ENCODE results near the gene HES3. TPM values are rescaled to one million over a fixed set of nuclear protein-coding genes. Genes with fewer than 3 reads are reported as not detected.

The HES3 gene
- total and polyA plus RNA-seq, 2 experiments from 2014 or later: not detected

DNA sequence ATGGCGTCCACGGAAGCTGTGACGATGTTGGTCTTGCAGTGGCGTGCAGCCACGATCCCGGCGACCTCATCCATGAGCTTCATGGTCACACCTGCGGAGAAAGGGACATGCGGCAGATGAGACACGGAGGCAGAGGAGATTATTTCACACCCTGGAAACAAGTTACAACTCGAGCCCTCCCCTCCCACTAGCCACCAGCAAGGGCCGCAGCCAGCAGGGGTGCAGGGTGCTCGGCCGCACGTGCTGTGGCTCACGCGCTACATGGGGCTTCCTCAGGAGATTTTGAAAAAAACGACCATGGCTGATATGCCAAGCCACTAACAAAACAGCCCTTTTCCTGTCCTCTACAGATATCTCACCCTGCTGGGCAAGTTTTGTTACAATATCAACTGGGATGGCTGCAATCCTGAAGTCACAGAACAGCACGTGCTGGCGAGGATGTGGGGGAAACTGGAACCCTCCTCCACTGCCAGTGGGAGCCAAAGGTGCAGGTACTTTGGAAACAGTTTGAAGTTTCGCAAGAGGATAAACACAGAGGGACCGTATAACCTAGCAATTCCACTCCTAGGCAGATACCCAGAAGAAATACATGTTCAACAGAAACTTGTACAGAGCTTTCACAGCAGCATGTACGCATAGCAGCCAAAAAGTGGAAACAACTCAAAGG is 51.0 kb downstream of the HES3 start:
- TF ChIP-seq, protein P1, sequence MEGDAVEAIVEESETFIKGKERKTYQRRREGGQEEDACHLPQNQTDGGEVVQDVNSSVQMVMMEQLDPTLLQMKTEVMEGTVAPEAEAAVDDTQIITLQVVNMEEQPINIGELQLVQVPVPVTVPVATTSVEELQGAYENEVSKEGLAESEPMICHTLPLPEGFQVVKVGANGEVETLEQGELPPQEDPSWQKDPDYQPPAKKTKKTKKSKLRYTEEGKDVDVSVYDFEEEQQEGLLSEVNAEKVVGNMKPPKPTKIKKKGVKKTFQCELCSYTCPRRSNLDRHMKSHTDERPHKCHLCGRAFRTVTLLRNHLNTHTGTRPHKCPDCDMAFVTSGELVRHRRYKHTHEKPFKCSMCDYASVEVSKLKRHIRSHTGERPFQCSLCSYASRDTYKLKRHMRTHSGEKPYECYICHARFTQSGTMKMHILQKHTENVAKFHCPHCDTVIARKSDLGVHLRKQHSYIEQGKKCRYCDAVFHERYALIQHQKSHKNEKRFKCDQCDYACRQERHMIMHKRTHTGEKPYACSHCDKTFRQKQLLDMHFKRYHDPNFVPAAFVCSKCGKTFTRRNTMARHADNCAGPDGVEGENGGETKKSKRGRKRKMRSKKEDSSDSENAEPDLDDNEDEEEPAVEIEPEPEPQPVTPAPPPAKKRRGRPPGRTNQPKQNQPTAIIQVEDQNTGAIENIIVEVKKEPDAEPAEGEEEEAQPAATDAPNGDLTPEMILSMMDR (IDR thresholded peaks at IDR 0.05; ENCODE audit: low read depth, low read length): no peak
- peaks cover 4% of the 10 kb centered on the region for H3K4me1 ChIP-seq (ENCODE audit: low read depth)
- no peak for DNase-seq (ENCODE audit: low read depth in 1 of 2, low spot score in 1 of 2)

More for the DNA sequence above, 51.0 kb downstream of the HES3 start:
- no peaks in the 10 kb centered on the region for H3K36me3 ChIP-seq
- no peaks in the 10 kb centered on the region for H3K9me3 ChIP-seq (ENCODE audit: low read depth)
- H3K27me3 ChIP-seq: no peaks in the 10 kb centered on the region
- no peak overlapping the region for H3K27ac ChIP-seq
- H3K4me3 ChIP-seq: no peak overlapping the region

Other genes with a start within 250 kb of the HES3 start
- 5.1 and 10.8 TPM in 2 replicates for gene KCNAB2, start 198.3 kb upstream of the HES3 start, total RNA-seq
- gene KCNAB2, start 198.3 kb upstream of the HES3 start, polyA plus RNA-seq: 5.5 and 8.7 TPM in 2 replicates
- 0.11 and 0.24 TPM in 2 replicates for gene CHD5, start 63.9 kb upstream of the HES3 start, total RNA-seq
- 0.11 TPM in 1 of 2 replicates, not detected in the other for gene CHD5, start 63.9 kb upstream of the HES3 start, polyA plus RNA-seq
- gene RPL22, start 44.6 kb upstream of the HES3 start, total RNA-seq: 101 and 132 TPM in 2 replicates
- gene RPL22, start 44.6 kb upstream of the HES3 start, polyA plus RNA-seq: 123 and 130 TPM in 2 replicates
- gene RNF207, start 38.1 kb upstream of the HES3 start, total RNA-seq: 198 and 273 TPM in 2 replicates
- gene RNF207, start 38.1 kb upstream of the HES3 start, polyA plus RNA-seq: 166 and 180 TPM in 2 replicates
- 45.4 and 72.2 TPM in 2 replicates for gene ICMT, start 8.2 kb upstream of the HES3 start, total RNA-seq
- 40.6 and 54.3 TPM in 2 replicates for gene ICMT, start 8.2 kb upstream of the HES3 start, polyA plus RNA-seq
- 22.7 and 32.7 TPM in 2 replicates for gene GPR153, start 16.9 kb downstream of the HES3 start, total RNA-seq
- gene GPR153, start 16.9 kb downstream of the HES3 start, polyA plus RNA-seq: 21.0 and 30.3 TPM in 2 replicates
- gene ACOT7, start 149.6 kb downstream of the HES3 start, total RNA-seq: 11.8 and 24.2 TPM in 2 replicates
- 22.3 and 51.2 TPM in 2 replicates for gene ACOT7, start 149.6 kb downstream of the HES3 start, polyA plus RNA-seq
- gene HES2, start 175.7 kb downstream of the HES3 start, total RNA-seq: not detected in 2 replicates
- gene HES2, start 175.7 kb downstream of the HES3 start, polyA plus RNA-seq: 0.09 TPM in 1 of 2 replicates, not detected in the other
- gene ESPN, start 180.6 kb downstream of the HES3 start, total RNA-seq: 9.7 and 18.1 TPM in 2 replicates
- 8.0 and 9.7 TPM in 2 replicates for gene ESPN, start 180.6 kb downstream of the HES3 start, polyA plus RNA-seq
- gene TNFRSF25, start 222.0 kb downstream of the HES3 start, total RNA-seq: 24.4 and 31.4 TPM in 2 replicates
- 11.3 and 11.8 TPM in 2 replicates for gene TNFRSF25, start 222.0 kb downstream of the HES3 start, polyA plus RNA-seq
- 21.8 and 34.8 TPM in 2 replicates for gene PLEKHG5, start 247.5 kb downstream of the HES3 start, total RNA-seq
- gene PLEKHG5, start 247.5 kb downstream of the HES3 start, polyA plus RNA-seq: 9.6 and 18.7 TPM in 2 replicates